Fibroblast of lung (primary cell): ENCODE measurements around the gene DEPDC5. TPM values are rescaled to one million over a fixed set of nuclear protein-coding genes. Genes with fewer than 3 reads are reported as not detected.

Source experiments
- DNase-seq, 2 donors: peaks; one replicate each; pipeline versions ENCODE4 v3.0.0 to v3.0.0-alpha.2; 2010; ENCODE audit warnings: low read depth in 2 of 2
- H2AFZ ChIP-seq: 2 replicates; pipeline ENCODE4 v1.5.1; 2012; ENCODE audit warnings: low read length, control low read depth, inconsistent platforms
- H3K27ac ChIP-seq: 2 replicates; pipeline ENCODE4 v1.5.1; 2011; ENCODE audit warnings: low read length, control low read depth; ENCODE audit not compliant: insufficient read depth
- H3K27me3 ChIP-seq: 2 replicates; pipeline ENCODE4 v1.5.1; 2011; ENCODE audit warnings: mild to moderate bottlenecking, low read length; ENCODE audit not compliant: control insufficient read depth, insufficient read depth
- H3K36me3 ChIP-seq: 2 replicates; pipeline ENCODE4 v1.5.1; 2011; ENCODE audit warnings: low read length; ENCODE audit not compliant: control insufficient read depth, insufficient read depth
- H3K4me1 ChIP-seq: 2 replicates; pipeline ENCODE4 v1.5.1; 2011; ENCODE audit warnings: low read length; ENCODE audit not compliant: control insufficient read depth, insufficient read depth; ENCODE audit errors: extremely low read depth
- H3K4me2 ChIP-seq: 2 replicates; pipeline ENCODE4 v1.5.1; 2011; ENCODE audit warnings: low read length, control low read depth; ENCODE audit not compliant: insufficient read depth; ENCODE audit errors: extremely low read depth
- H3K4me3 ChIP-seq, 4 experiments: fragments of 200-600 bp in 1 of 4; sonication (generic) in 1 of 4; replicated peaks in 1 of 4; 2 replicates each; pipeline ENCODE4 v1.5.1; 2011 to 2016; ENCODE audit warnings: low read length in 4 of 4, low read depth in 3 of 4, mild to moderate bottlenecking in 3 of 4, control low read depth in 2 of 4, inconsistent platforms in 1 of 4, mixed read lengths in 1 of 4; ENCODE audit not compliant: insufficient read depth in 1 of 4; ENCODE audit errors: control extremely low read depth in 1 of 4
- H3K79me2 ChIP-seq: 2 replicates; pipeline ENCODE4 v1.5.1; 2012; ENCODE audit warnings: mild to moderate bottlenecking, low read length, inconsistent platforms; ENCODE audit not compliant: control insufficient read depth, insufficient read depth
- H3K9ac ChIP-seq: 2 replicates; pipeline ENCODE4 v1.5.1; 2011; ENCODE audit warnings: mild to moderate bottlenecking, low read length, control low read depth; ENCODE audit not compliant: insufficient read depth
- H3K9me3 ChIP-seq: 2 replicates; pipeline ENCODE4 v1.5.1; 2012; ENCODE audit warnings: low read depth, low read length; ENCODE audit not compliant: control insufficient read depth, insufficient read depth
- H4K20me1 ChIP-seq: 2 replicates; pipeline ENCODE4 v1.5.1; 2011; ENCODE audit warnings: low read length; ENCODE audit not compliant: control insufficient read depth, insufficient read depth; ENCODE audit errors: extremely low read depth
- CTCF ChIP-seq, 2 donors: IDR thresholded peaks in 1 of 2; conservative IDR thresholded peaks in 1 of 2; 1 replicate in 1 of 2; 2 replicates in 1 of 2; pipeline ENCODE4 v1.5.1; 2011 to 2012; ENCODE audit warnings: low read length in 2 of 2, control low read depth in 1 of 2, inconsistent platforms in 1 of 2, low read depth in 1 of 2, mild to moderate bottlenecking in 1 of 2
- EZH2 ChIP-seq: IDR thresholded peaks from 2 replicates; pipeline ENCODE4 v1.5.1; 2012; ENCODE audit warnings: low read length, control low read depth, mild to moderate bottlenecking; ENCODE audit errors: missing control alignments
- polyA plus RNA-seq, 2 donors: library from polyadenylated mRNA; depleted of rRNA in 1 of 2; stranded (reverse) in 1 of 2; unstranded in 1 of 2; fragments of >200 nt; gene quantifications; 2 replicates each; pipeline ENCODE4 v1.2.1, GENCODE V29; 2011 to 2012; ENCODE audit warnings: missing spikeins in 1 of 2
- total RNA-seq: library from RNA; depleted of rRNA; stranded (reverse); fragments of >200 nt; gene quantifications from 2 replicates; pipeline ENCODE4 v1.2.1, GENCODE V29; 2014

Gene DEPDC5
- total and polyA plus RNA-seq, 2 donors (not counting 1 experiment from before 2014, with no cell fraction given) = 10.4 to 10.7 TPM

DNA sequence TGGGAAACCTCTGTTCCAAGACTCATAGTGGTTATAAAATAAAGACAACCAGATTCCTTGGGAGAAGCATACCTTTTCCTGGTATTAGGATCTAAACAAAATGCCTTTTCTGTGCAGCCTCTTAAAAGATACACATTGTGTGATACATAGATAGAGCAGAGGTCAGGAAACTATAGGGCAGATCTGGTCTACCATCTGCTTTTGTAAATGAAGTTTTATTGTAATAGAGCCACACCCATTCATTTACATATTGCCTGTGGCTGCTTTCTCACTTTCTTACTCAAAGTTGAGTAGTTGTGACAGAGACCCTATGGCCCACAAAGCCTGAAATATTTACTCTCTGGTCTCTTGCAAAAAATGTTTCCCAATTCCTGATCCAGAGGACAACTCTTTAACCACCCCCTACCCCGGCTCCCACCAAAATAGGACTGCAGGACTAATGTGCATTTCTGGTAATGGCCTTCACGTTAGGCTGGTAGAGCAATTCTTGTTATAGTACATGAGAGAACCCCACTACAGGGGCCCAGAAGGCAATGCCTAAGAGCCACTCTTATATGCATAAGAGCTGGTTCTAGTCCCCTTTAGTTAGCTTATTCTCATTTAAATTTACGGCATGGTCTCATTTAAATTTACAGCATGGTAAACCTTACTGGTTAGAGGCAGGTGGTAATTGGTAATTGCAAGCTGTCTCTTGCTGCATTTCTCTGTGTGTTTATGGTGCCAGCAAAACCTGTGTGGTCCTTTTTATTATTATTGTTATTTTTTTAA is 113.8 kb downstream of the DEPDC5 start:
- H3K4me3 ChIP-seq = no peak overlapping the region
- H3K36me3 ChIP-seq = no peaks in the 10 kb centered on the region
- no peak overlapping the region for H2AFZ ChIP-seq
- H3K9me3 ChIP-seq = no peaks in the 10 kb centered on the region
- H3K4me1 ChIP-seq = no peaks in the 10 kb centered on the region
- H3K27me3 ChIP-seq = no peaks in the 10 kb centered on the region
- H3K4me2 ChIP-seq = no peak overlapping the region
- H4K20me1 ChIP-seq = no peaks in the 10 kb centered on the region
- TF ChIP-seq CTCF (conservative IDR thresholded peaks at IDR 0.05 in 1 of 2, IDR thresholded peaks at IDR 0.05 in 1 of 2; ENCODE audit: low read depth in 1 of 2, low read length in 2 of 2) (no peak), EZH2 (no peak)
- DNase-seq = no peak
- no peak overlapping the region for H3K27ac ChIP-seq
- H3K9ac ChIP-seq = no peak overlapping the region
- H3K79me2 ChIP-seq = no peaks in the 10 kb centered on the region

DNA sequence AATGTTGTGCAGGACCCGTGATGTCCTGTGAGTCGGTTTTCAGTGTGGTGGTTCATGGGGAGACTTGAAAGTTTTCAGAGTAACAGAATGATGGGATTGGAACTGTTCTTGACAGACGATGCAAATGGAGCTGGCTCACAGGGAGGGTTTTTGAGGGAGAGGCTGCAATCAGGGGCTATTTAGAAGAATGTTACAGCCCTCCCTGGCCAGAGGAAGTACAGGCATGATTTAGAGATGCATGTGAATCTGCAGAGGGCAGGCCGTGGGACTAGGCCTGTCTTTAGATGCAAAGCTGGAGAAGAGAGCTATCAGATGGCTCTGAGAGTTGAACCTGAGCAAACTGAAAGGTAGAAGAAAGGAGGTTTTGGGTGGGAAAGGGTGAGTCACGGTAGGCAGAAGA is 115.9 kb downstream of the DEPDC5 start:
- Histone ChIP-seq H3K4me2 (no peak overlapping the region), H3K79me2 (no peaks in the 10 kb centered on the region), H3K27me3 (no peaks in the 10 kb centered on the region), H3K36me3 (no peaks in the 10 kb centered on the region), H3K27ac (no peak overlapping the region), H3K9ac (no peak overlapping the region), H3K9me3 (no peaks in the 10 kb centered on the region), H3K4me3 (no peak overlapping the region), H3K4me1 (no peaks in the 10 kb centered on the region), H2AFZ (no peak overlapping the region), H4K20me1 (no peaks in the 10 kb centered on the region)
- no peak for DNase-seq
- TF ChIP-seq CTCF (conservative IDR thresholded peaks at IDR 0.05 in 1 of 2, IDR thresholded peaks at IDR 0.05 in 1 of 2; ENCODE audit: low read depth in 1 of 2, low read length in 2 of 2) (no peak), EZH2 (no peak)

- peak; percentile 59 to 71 for DNase-seq
- Histone ChIP-seq H3K4me2 (no peak overlapping the region), H3K36me3 (no peaks in the 10 kb centered on the region), H3K4me1 (no peaks in the 10 kb centered on the region), H3K9ac (no peak overlapping the region), H3K4me3 (no peak overlapping the region), H4K20me1 (no peaks in the 10 kb centered on the region), H2AFZ (no peak overlapping the region), H3K79me2 (no peaks in the 10 kb centered on the region), H3K27ac (no peak overlapping the region), H3K27me3 (no peaks in the 10 kb centered on the region), H3K9me3 (no peaks in the 10 kb centered on the region)
- TF ChIP-seq CTCF (conservative IDR thresholded peaks at IDR 0.05 in 1 of 2, IDR thresholded peaks at IDR 0.05 in 1 of 2; ENCODE audit: low read depth in 1 of 2, low read length in 2 of 2) = no peak
These were observed 117.1 kb downstream of the DEPDC5 start for GRCh38 chr22:31870890-31871289.
